Neural cell (in vitro differentiated cells): Measurements from ENCODE around the gene IFIT3. TPM values are rescaled to one million over a fixed set of nuclear protein-coding genes. Genes with fewer than 3 reads are reported as not detected.

ENCODE experiments used
- H2AFZ ChIP-seq: fragments of 200-600, 300-800 bp; sonication (generic), shearing (Covaris generic); 2 replicates; pipeline ENCODE4 v1.6.0; 2014; ENCODE audit warnings: low read depth, mild to moderate bottlenecking, antibody characterized with exemption, low read length, moderate library complexity
- H3F3A ChIP-seq: fragments of 200-600 bp; shearing (Covaris generic); 2 replicates; pipeline ENCODE4 v1.6.1; 2016; ENCODE audit warnings: mild to moderate bottlenecking, moderate library complexity, mixed read lengths, antibody characterized with exemption, low read length; ENCODE audit not compliant: insufficient read depth, poor library complexity, severe bottlenecking
- H3K27ac ChIP-seq: fragments of 200-600, 300-800 bp; sonication (generic), shearing (Covaris generic); 2 replicates; pipeline ENCODE4 v1.5.1; 2014; ENCODE audit warnings: mild to moderate bottlenecking, low read length, moderate library complexity
- H3K27me3 ChIP-seq: fragments of 300-800, 200-600 bp; sonication (generic), shearing (Covaris generic); 2 replicates; pipeline ENCODE4 v1.6.0; 2014; ENCODE audit warnings: mild to moderate bottlenecking, low read depth, low read length, moderate library complexity; ENCODE audit not compliant: insufficient read depth
- H3K36me3 ChIP-seq: fragments of 300-800, 200-600 bp; sonication (generic), shearing (Covaris generic); 2 replicates; pipeline ENCODE4 v1.5.1; 2014; ENCODE audit warnings: mild to moderate bottlenecking, antibody characterized with exemption, low read length, moderate library complexity; ENCODE audit not compliant: insufficient read depth
- H3K4me2 ChIP-seq: fragments of 300-800, 200-600 bp; sonication (generic), shearing (Covaris generic); 2 replicates; pipeline ENCODE4 v1.6.0; 2014; ENCODE audit warnings: mild to moderate bottlenecking, low read length
- H3K4me3 ChIP-seq: fragments of 300-800, 200-600 bp; sonication (generic), shearing (Covaris generic); 2 replicates; pipeline ENCODE4 v1.5.1; 2014; ENCODE audit warnings: mild to moderate bottlenecking, low read length, moderate library complexity
- H3K79me2 ChIP-seq: fragments of 200-600 bp; shearing (Covaris generic); replicated peaks from 2 replicates; pipeline ENCODE4 v1.6.0; 2014; ENCODE audit warnings: mild to moderate bottlenecking, low read length, moderate library complexity; ENCODE audit not compliant: insufficient read depth
- H3K9ac ChIP-seq: fragments of 300-800, 200-600 bp; sonication (generic), shearing (Covaris generic); 2 replicates; pipeline ENCODE4 v1.6.1; 2016; ENCODE audit warnings: mild to moderate bottlenecking, low read length, mixed read lengths
- H3K9me2 ChIP-seq: fragments of 200-600 bp; shearing (Covaris generic); 2 replicates; pipeline ENCODE4 v1.6.1; 2016; ENCODE audit warnings: mild to moderate bottlenecking, low read length, mixed read lengths; ENCODE audit not compliant: insufficient read depth
- H3K9me3 ChIP-seq: fragments of 200-600, 300-800 bp; sonication (generic), shearing (Covaris generic); 2 replicates; pipeline ENCODE4 v1.6.1; 2016; ENCODE audit warnings: mild to moderate bottlenecking, mixed run types, low read length, moderate library complexity, mixed read lengths
- H4K20me1 ChIP-seq: fragments of 200-600 bp; shearing (Covaris generic); 2 replicates; pipeline ENCODE4 v1.6.1; 2016; ENCODE audit warnings: mild to moderate bottlenecking, mixed run types; ENCODE audit not compliant: insufficient read depth
- CTCF ChIP-seq: fragments of 450-650 bp; IDR thresholded peaks from 2 replicates; pipeline ENCODE4 v1.5.1; 2014; ENCODE audit warnings: antibody characterized with exemption, mild to moderate bottlenecking, moderate library complexity; ENCODE audit not compliant: poor library complexity, severe bottlenecking
- EP300 ChIP-seq: fragments of 450-650 bp; conservative IDR thresholded peaks from 2 replicates; pipeline ENCODE4 v1.6.1; 2014; ENCODE audit warnings: antibody characterized with exemption, mild to moderate bottlenecking, moderate library complexity; ENCODE audit not compliant: poor library complexity, severe bottlenecking
- EZH2 ChIP-seq: fragments of 200-600, 300-800 bp; shearing (Covaris generic), sonication (generic); IDR thresholded peaks from 2 replicates; pipeline ENCODE4 v1.6.1; 2014; ENCODE audit warnings: antibody characterized with exemption, low read length, borderline replicate concordance, mild to moderate bottlenecking; ENCODE audit not compliant: insufficient read depth, poor library complexity, severe bottlenecking
- MXI1 ChIP-seq: fragments of 450-650 bp; conservative IDR thresholded peaks from 2 replicates; pipeline ENCODE4 v1.6.1; 2014; ENCODE audit warnings: antibody characterized with exemption, mild to moderate bottlenecking; ENCODE audit not compliant: poor library complexity, severe bottlenecking
- POLR2AphosphoS5 ChIP-seq: IDR thresholded peaks from 2 replicates; pipeline ENCODE4 v1.6.1; 2012
- RAD21 ChIP-seq: fragments of 450-650 bp; conservative IDR thresholded peaks from 2 replicates; pipeline ENCODE4 v1.6.1; 2014; ENCODE audit warnings: antibody characterized with exemption, mild to moderate bottlenecking, moderate library complexity
- REST ChIP-seq: IDR thresholded peaks from 2 replicates; pipeline ENCODE4 v1.6.1; 2012; ENCODE audit warnings: borderline replicate concordance
- SMC3 ChIP-seq: fragments of 450-650 bp; conservative IDR thresholded peaks from 2 replicates; pipeline ENCODE4 v1.6.1; 2014; ENCODE audit warnings: antibody characterized with exemption, mild to moderate bottlenecking, moderate library complexity; ENCODE audit not compliant: poor library complexity
- TAF1 ChIP-seq: IDR thresholded peaks from 2 replicates; pipeline ENCODE4 v1.6.1; 2012; ENCODE audit warnings: low read depth
- polyA plus RNA-seq: library from polyadenylated mRNA; depleted of rRNA; stranded (reverse); fragments of >200 nt; gene quantifications from 2 replicates; pipeline ENCODE4 v1.2.3, GENCODE V29; 2014

IFIT3 gene
- polyA plus RNA-seq, 1 donor from 2014 or later: 0.24 TPM

- Histone ChIP-seq H3K4me3 (no peak overlapping the region), H3K27ac (no peak overlapping the region), H3F3A (no peaks in the 10 kb centered on the region), H3K9ac (no peak overlapping the region), H4K20me1 (no peaks in the 10 kb centered on the region), H3K27me3 (no peaks in the 10 kb centered on the region), H3K9me2 (no peaks in the 10 kb centered on the region), H3K36me3 (no peaks in the 10 kb centered on the region), H2AFZ (no peak overlapping the region), H3K9me3 (no peaks in the 10 kb centered on the region), H3K4me2 (no peak overlapping the region), H3K79me2 (no peaks in the 10 kb centered on the region)
- no peak for TF ChIP-seq EZH2
- TF ChIP-seq MXI1: no peak
- TF ChIP-seq TAF1: no peak
- TF ChIP-seq CTCF: no peak
- TF ChIP-seq RAD21: no peak
- no peak for TF ChIP-seq EP300
- TF ChIP-seq REST: no peak
- no peak for TF ChIP-seq SMC3
- TF ChIP-seq POLR2AphosphoS5: no peak
Measured at GRCh38 chr10:89368129-89368528, 40.3 kb downstream of the IFIT3 start.

GRCh38 chr10:89369156-89370105, 41.6 kb downstream of the IFIT3 start:
- no peak overlapping the region for H2AFZ ChIP-seq

More at GRCh38 chr10:89369156-89370105, 41.6 kb downstream of the IFIT3 start:
- Histone ChIP-seq H3K27me3 (no peaks in the 10 kb centered on the region), H3K9me3 (no peaks in the 10 kb centered on the region), H3K4me2 (no peak overlapping the region), H3K36me3 (no peaks in the 10 kb centered on the region), H3K4me3 (no peak overlapping the region), H3K27ac (no peak overlapping the region), H3F3A (no peaks in the 10 kb centered on the region), H4K20me1 (no peaks in the 10 kb centered on the region), H3K9me2 (no peaks in the 10 kb centered on the region), H3K79me2 (no peaks in the 10 kb centered on the region), H3K9ac (no peak overlapping the region)
- no peak for TF ChIP-seq TAF1
- TF ChIP-seq SMC3: peak; percentile 21
- no peak for TF ChIP-seq POLR2AphosphoS5
- TF ChIP-seq CTCF: peak; percentile 34
- no peak for TF ChIP-seq EP300
- no peak for TF ChIP-seq MXI1
- no peak for TF ChIP-seq REST
- peak; percentile 30 for TF ChIP-seq RAD21
- no peak for TF ChIP-seq EZH2
